GM21381 (cell line): ENCODE measurements around the gene SOBP.
"Not testable (repeated sequence)": the region's sequence is repeated elsewhere in the genome, so short reads cannot be mapped to it uniquely, and the experiment has no call there.

ENCODE experiments used
- ATAC-seq: cut with Tn5 transposase; IDR thresholded peaks from one replicate; pipeline ENCODE4 v1.9.1; 2021; ENCODE audit warnings: mild to moderate bottlenecking, moderate library complexity; ENCODE audit not compliant: unreplicated experiment

The SOBP gene

GRCh38 chr6:107550241-107550840 lies 60.4 kb downstream of the SOBP start:
- ATAC-seq = no peak

- ATAC-seq = no peak
Measured at GRCh38 chr6:107550906-107551305, 61.0 kb downstream of the SOBP start.

- ATAC-seq = not testable (repeated sequence)
Measured at GRCh38 chr6:107553121-107553520, 63.2 kb downstream of the SOBP start.

- no peak for ATAC-seq
Measured at GRCh38 chr6:107554326-107554725, 64.4 kb downstream of the SOBP start.

GRCh38 chr6:107554918-107555317 lies 65.0 kb downstream of the SOBP start:
- no peak for ATAC-seq

GRCh38 chr6:107555449-107555848 lies 65.5 kb downstream of the SOBP start:
- no peak for ATAC-seq

GRCh38 chr6:107556082-107556481 lies 66.2 kb downstream of the SOBP start:
- ATAC-seq = no peak

- no peak for ATAC-seq
Measured at GRCh38 chr6:107557698-107558097, 67.8 kb downstream of the SOBP start.

GRCh38 chr6:107560657-107561056 lies 70.7 kb downstream of the SOBP start:
- ATAC-seq = no peak

- ATAC-seq = no peak
Measured at GRCh38 chr6:107561306-107561705, 71.4 kb downstream of the SOBP start.

- no peak for ATAC-seq
Measured at GRCh38 chr6:107563694-107564588, 74.0 kb downstream of the SOBP start.

- ATAC-seq = no peak
Measured at GRCh38 chr6:107564589-107564951, 74.7 kb downstream of the SOBP start.

- no peak for ATAC-seq
Measured at GRCh38 chr6:107565165-107565723, 75.3 kb downstream of the SOBP start.

- ATAC-seq = no peak
Measured at GRCh38 chr6:107567643-107568042, 77.7 kb downstream of the SOBP start.

GRCh38 chr6:107569473-107569872 lies 79.6 kb downstream of the SOBP start:
- no peak for ATAC-seq

- no peak for ATAC-seq
Measured at GRCh38 chr6:107571354-107571753, 81.4 kb downstream of the SOBP start.

- ATAC-seq = no peak
Measured at GRCh38 chr6:107572886-107573285, 83.0 kb downstream of the SOBP start.

- no peak for ATAC-seq
Measured at GRCh38 chr6:107574856-107575255, 84.9 kb downstream of the SOBP start.

GRCh38 chr6:107576852-107577251 lies 86.9 kb downstream of the SOBP start:
- no peak for ATAC-seq

- ATAC-seq = no peak
Measured at GRCh38 chr6:107578642-107579341, 88.9 kb downstream of the SOBP start.

- no peak for ATAC-seq
Measured at GRCh38 chr6:107579456-107580056, 89.6 kb downstream of the SOBP start.
